NCI-H128 (cell line): Measurements from ENCODE around the gene DCAF12.
"Not testable (repeated sequence)": the region's sequence is repeated elsewhere in the genome, so short reads cannot be mapped to it uniquely, and the experiment has no call there.

ENCODE experiments used
- DNase-seq: peaks from one replicate; lab custom pipeline; 2025; ENCODE audit not compliant: unreplicated experiment; lab: John Stamatoyannopoulos, UW

DCAF12 gene

DNA sequence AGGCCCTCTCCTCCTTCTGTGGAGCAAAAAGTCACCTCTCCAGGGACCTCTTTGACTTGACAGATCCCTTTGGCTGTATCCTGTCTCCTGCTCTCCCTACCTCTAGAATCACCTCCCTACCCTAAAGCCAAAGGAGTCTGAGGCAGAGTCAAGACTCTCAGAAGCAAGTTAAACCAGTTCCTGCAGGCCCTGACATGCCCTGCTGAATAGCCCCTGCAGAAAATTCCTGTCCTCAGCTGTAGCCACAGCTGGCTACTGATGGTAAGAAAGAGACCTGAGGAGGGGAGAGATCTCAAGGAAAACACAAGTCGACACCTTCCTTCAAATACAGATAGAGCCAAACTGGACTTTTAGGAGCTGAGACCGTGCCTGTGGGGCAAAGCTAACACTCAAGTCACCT lies 54.1 kb downstream of the DCAF12 start:
- no peak for DNase-seq

DNA sequence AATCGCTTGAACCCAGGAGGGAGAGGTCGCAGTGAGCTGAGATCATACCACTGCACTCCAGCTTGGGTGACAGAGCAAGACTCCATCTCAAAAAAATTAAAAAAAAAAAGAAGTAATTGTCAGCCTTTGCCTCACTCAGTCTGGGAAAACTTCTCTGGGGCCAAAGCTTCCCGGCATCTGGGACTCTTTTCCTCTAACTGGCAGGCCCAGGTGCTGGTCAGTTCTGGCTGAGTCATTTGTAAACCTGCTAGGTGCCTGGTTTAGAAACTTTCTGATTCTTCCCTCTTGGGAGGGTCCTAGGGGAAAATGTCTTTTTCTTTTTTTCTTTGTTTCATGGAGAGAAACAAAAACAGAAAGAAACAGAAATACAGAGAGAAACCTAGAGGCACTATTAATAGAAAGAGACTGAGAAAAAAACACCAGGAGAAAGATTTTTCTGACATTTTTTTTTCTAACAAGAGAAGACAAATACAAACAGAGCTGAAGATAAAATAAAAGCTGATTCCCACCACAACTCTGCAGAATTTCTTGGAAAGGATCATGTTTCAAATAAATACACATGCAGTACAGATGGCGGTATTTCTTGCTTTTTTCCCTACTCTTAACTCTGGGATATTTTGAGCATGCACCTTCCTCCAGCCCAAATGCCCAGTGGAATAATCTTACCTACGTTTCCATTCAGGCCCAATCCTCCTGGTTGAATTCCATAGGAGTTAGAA lies 55.7 kb downstream of the DCAF12 start:
- no peak for DNase-seq

DNA sequence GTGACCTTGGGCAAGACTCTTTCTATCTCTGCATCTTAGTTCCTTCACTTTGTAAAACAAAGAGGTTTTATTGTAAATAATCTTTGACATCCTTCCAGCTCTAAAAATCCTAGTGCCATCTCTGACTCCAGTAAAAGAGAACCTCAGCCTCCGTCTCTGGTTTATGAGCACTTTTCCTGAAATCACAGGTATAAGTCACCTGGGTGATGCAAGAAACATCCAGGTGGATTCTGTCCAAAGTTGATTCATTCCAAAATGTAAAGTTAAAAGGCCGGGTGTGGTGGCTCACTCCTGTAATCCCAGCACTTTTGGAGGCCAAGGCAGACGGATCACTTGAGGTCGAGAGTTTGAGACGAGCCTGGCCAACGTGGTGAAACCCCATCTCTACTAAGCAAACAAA lies 56.7 kb downstream of the DCAF12 start:
- DNase-seq = no peak

DNA sequence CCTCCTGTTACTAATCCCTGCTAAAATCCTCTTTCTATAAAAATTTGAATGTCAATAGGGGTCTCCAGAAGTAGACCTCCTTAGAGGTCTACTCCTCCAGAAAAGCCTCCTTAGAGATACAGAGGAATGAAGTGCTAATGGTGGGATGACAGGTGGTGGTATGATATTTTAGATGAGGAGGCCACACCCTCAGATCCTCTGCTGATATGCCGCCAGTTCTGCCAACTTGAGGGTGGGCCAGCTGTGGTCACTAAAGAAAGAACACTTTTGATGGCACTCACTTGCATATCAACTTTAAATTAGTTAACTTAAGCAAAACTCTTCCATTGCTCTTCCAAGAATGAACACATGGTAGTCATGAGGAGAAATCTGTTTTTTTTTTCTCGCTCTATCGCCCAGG lies 61.0 kb downstream of the DCAF12 start:
- DNase-seq = no peak

DNA sequence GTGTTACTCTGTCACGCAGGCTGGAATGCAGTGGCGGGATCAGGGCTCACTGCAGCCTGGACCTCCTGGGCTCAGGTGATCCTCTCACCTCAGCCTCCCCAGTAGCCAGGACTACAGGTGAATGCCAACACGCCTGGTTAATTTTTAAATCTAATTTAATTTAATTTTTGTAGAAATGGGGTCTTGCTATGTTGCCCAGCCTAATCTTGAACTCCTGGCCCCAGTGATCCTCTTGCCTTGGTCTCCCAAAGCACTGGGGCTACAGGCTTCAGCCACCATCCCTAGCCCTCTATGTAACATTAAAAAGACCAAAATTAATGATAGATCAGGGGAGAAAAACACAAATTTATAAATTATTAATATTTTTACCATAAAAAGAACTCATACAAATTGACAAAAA lies 66.5 kb downstream of the DCAF12 start:
- DNase-seq = no peak

DNA sequence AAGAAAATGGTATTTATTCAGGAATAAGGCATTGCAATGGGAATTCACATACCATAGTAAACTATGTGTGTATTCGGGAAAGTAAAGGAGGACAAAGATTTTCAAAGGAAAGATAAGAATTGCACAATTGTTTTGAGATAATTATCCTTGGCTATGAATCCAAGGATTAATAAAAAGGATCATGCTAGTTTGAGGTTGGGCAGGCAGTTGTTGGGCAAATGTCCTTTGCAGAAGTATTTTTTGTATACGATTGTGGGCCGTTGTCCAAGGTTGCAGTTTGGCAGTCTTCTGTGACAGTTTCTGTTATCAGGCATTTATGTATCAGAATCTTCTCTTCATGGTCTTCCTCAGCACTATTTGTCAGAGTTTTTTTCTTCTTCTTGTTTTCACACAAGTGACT lies 67.2 kb downstream of the DCAF12 start:
- no peak for DNase-seq

DNA sequence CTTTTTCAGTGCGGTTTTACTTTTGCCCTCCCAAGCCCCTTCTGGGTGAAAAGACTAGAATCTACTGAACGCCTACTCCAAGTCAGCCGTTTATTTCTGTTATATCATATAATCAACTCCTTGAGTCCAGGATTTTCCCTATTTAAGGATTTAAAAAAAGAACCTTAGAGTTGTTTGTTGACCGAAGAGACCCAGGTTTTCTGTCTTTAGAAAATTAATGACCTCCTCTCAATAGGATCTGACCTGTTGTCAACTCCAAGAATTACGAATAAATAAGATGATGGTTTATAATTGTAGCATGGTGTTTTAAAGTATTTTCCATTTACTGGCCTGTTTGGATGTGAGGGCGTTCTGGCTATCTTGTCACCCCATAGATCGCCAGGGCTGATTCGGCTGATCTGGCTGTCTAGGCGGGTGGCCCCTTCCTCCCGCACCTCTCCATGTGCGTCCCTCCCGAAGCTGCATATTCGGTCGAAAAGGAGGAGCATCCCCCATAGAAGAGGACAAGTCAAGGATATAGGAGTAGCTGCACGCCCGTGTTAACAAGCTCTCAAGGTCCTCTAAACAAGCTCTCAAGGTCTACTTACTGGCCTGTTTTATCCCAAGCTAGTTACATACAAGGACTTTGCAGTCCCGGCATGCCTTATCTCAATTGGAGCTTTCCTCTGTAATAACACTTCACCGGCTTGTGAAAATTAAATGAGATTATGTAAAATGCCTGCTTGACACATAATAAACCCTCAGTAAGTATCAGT lies 76.7 kb downstream of the DCAF12 start:
- DNase-seq = no peak

DNA sequence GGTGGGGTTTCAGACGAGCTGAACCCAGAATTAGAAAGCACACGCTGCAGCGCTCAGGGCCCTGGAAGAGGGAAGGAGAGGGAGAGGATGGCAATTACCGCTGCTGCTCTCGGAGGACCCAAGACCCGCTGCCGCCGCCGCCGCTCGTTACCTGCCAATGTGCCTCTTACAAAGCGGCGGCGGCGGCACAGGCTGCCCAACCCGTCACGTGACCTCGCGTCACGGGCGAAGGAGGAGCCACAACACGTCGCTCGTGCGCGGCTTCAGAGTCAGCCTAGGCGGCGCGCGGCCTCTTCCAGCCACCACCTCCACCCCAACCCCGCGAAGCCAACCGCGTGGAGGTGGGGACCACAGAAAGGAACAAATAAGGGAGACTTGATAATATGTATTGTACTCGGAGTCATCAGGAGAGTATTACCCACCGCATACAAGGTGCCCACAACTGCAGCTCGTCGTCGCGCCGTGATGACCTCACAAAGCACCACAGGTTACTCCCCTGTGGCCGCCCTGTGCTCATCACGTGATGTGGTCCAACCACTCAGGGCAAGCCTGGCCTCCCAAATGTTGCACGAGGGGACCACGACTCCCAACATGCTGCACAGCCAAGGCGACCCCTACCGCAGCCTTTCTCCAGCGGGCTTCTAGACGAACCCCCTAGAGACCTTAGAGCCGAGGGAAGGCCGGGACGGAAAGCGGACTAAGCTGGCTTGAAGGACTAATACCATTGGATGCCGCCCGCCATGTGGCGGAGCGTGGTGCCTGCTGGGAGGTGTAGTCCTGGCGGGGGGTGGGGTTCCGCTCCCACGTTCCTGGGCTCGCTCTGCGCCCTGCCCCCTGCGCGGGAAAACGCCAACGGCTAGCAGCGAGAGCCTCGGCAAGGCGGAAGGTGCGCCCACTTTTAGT lies 77.5 kb downstream of the DCAF12 start, which contains the start of gene UBAP2:
UBAP2 (minus strand) TSS at position 161 of the 903 bp plus-strand sequence. CDS start 31,739 bp downstream, outside the sequence.
- DNase-seq = peak; percentile 95

DNA sequence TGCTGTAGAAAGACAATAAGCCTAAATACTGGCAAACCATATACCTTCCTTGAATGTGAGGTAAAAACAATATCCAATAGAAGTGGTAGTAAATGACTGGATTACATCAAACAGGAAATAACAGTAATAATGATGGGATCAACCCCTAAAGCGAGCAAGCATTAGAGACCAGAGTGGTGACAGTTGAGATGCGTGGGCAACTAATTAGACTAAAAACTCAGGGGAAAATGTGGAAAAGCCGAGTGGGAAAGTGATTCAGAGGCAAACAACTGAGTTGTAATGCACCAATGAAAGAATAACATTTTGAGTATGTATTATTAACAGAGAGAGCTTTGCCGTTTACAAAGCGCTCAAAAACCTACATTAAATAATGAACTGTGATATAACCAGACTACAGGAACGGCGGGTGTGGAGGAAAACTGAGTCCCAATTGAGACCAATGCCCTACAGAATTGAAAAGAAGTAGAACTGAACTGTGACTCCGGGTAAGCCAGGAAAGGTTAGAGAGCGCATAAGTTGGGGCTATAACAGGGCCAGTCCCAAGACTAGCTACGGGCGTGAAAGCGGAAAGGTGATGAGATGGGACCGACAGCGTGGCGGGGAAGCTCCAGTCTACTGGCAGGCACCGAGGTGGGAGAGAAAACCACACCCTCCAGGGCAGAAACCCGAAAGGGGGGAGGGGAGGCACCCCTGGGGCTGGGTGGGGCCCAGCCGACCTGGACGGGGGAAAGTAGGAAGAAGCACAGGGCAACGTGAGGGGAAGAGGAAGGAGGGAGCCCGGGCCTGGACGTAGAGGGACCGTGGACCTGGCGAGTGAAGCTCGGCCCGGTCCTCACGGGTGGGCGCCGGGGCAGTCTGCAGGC lies 78.4 kb downstream of the DCAF12 start:
- peak; percentile 19 for DNase-seq

DNA sequence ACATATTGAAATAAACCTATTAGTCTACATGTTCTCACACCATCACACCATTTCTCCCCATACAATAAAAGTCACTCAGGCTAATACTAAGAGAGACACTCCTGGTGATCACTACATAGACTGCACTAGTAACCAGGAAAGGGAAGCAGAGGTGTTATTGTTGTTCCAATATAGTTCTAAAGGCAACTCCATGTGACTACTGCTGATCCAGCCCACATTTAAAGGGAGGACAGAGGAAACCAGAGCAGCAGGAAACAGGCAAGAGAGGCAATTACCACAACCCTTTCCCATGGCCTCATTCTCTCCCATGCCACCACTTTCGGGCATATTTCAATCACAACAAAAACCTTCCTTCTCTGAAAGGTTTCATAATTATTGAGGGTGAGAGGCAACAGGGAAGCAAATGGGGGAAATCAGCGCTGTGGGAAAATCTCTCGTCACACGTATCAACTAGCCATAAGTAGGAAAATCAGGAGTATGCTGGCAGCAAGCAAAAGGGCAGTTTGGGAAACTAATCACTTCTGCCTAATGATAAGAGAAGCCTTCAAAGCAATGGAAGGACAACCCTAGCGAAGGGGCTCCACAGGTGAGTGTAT lies 79.6 kb downstream of the DCAF12 start:
- no peak for DNase-seq

DNA sequence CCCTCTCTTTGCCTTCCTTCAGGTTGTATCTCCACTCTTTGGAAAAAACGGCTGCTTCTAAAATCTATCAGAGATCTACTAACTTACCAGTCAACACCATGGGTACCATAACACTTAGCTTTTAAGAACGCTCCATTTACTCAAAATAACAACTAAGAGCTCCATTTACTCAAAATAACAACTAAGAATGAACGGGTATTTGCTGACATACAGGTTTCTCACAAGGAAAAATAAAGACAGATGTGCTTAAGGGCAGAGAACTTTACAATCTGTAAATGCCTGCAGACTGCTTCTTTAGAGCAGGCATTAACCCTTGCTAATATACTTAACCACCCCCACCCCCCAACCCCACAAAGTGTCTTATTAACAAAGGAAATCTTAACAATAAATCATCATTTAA lies 80.6 kb downstream of the DCAF12 start:
- no peak for DNase-seq

DNA sequence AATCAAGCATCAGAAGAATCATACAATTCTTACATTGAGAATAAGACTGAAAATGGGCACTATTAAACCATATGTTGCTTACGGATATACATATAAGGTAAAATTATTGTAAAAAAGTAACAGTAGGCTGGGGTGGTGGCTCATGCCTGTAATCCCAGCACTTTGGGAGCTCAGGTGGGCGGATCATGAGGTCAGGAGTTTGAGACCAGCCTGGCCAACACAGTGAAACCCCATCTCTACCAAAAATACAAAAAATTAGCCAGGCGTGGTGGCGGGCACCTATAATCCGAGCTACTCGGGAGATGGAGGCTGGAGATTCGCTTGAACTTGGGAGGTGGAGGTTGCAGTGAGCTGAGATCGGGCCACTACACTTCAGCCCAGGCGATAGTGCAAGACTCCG lies 84.4 kb downstream of the DCAF12 start:
- not testable (repeated sequence) for DNase-seq

DNA sequence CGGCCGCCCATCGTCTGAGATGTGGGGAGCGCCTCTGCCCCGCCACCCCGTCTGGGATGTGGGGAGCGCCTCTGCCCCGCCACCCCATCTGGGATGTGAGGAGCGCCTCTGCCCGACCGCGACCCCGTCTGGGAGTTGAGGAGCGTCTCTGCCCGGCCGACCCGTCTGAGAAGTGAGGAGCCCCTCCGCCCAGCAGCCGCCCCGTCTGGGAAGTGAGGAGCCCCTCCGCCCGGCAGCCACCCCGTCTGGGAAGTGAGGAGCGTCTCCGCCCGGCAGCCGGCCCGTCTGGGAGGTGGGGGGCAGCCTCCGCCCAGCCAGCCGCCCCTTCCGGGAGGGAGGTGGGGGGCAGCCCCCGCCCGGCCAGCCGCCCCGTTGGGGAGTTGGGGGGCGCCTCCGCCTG lies 87.6 kb downstream of the DCAF12 start:
- DNase-seq = not testable (repeated sequence)

DNA sequence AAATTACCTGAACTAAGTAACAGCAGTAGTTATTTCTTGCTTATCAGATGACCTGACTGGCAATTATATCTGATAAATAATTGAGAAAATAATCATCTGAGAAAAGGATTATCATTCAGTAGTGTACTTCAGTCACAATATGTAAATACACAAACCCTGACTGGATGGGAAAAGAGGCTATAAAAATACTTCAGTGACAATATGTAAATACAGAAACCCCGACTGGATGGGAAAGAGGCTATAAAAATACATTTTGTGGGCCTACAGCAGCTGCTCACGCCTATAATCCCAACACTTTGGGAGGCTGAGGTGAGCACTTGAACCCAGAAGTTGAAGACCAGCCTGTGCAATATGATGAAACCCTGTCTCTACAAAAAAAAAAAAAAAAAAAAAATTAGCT lies 88.9 kb downstream of the DCAF12 start:
- no peak for DNase-seq

DNA sequence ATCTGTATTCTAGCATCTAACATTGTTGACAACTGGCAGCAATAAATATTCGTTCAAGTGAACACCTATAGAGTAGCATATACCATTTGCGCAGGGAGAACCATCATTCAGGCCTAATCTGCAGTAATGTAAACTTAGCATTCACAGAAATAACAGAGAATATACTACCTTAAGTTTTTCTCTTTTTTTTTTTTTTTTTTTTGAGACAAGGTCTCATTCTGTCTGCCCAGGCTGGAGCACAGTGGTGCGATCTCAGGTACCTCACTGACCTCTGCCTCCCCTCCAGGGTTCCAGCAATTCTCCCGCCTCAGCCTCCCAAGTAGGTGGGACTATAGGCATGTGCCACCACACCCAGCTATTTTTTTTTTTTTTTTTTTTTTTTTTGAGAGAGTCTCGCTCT lies 89.9 kb downstream of the DCAF12 start:
- DNase-seq = no peak
